HG02973 (cell line): ENCODE data around the gene LCLAT1.
"Not testable (repeated sequence)": the region's sequence is repeated elsewhere in the genome, so short reads cannot be mapped to it uniquely, and the experiment has no call there.

ENCODE experiments used
- ATAC-seq: cut with Tn5 transposase; IDR thresholded peaks from one replicate; pipeline ENCODE4 v1.9.1; 2021; ENCODE audit warnings: moderate library complexity; ENCODE audit not compliant: unreplicated experiment

LCLAT1 gene

DNA sequence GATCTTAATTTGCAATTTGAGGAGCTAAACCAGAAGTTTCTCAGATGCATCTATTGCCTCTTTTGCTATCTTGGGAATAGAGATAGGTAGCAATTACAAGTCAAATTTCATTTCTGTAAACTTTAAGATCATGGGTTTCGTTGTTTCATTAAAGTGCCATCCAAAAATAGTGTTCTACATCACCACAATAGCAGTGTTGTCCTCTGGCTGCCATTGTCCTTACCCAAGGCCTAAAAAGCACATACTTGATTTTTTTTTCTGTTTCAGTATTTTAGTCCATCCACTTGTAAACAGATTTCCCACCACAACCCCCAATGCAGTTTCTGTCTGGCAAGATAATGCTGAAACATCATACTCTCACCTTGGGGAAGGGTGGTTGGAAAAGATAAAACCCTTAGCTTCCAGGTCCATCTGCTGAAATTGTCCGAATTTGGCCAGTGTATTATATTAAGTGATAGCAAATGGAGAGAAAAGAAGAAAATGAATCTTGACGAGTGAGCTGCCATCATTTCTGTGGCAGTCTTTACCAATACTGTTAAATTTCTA, 136.2 kb downstream of the LCLAT1 start:
- ATAC-seq, result no peak

DNA sequence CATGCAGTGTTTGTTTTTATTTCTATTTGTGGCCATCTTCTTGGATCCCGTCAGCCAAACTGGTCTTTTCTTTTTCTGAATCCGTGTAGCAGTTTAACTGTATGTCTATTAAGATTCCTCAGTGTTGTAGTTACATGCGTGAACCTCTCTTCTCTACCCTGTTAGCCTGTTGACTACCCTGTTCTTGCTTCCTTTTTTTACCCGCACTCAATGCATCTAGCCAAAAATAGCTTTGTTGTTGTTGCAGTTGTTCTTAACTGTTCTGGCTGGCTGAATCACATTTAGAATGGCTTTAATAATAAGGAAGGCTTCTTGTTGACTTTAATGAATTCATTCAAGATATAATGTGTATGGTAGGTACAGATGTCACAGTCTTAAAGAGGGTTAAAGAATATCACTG, 137.1 kb downstream of the LCLAT1 start:
- ATAC-seq, result peak; percentile 70

DNA sequence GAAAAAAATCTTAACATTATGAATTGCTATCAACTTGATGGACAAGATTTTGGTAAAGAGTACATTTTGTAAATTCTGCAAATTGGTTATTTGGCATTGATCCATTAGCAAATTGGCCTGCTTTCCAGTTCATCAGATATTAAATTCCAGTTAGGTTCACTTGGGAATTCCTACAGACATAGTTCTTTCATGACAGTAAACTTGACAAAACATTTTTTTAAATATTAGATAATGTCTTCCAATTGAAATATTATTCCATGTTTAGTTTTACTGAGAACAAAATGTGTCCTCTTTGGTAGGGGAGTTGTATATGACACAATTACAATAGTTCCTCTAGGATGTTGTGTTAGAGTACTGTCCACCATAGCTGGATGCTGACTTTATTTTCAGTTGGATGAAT, 141.9 kb downstream of the LCLAT1 start:
- ATAC-seq, result no peak

DNA sequence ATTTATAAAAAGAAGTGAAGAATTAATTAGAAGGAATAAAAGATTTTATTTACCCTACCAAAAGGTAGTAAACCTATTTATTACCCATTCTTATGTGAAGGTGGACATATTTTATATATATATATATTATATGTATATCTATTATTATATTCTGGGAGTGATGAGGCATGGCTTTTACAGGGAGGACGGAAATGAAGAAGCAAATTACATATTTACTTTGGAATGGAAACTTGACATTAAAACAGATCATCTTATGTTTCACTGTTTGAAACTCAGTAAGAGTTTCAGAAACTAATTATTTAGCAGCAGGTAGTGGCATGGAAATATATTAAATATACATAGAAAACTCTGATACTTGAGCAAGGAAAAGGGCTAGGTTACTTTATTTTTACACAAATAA, 143.4 kb downstream of the LCLAT1 start:
- ATAC-seq, result no peak

DNA sequence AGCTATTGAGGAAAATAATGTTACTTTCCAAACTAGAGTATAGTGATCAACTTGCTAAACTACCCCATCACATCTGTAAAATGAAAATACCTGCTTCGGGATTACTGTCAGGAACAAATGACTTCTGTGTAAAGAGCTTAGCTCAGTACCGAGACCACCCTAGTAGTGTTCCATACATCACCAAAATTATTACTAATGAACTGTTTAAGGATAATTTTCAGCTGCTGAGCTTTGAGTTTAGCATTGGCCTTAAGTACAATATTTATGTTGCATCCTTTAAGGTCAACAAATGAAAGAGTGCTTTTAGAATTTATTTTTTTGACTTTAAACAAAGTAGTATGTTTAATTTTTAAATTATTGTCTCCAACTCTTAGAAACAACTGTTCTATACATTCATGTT, 144.1 kb downstream of the LCLAT1 start:
- no peak for ATAC-seq

DNA sequence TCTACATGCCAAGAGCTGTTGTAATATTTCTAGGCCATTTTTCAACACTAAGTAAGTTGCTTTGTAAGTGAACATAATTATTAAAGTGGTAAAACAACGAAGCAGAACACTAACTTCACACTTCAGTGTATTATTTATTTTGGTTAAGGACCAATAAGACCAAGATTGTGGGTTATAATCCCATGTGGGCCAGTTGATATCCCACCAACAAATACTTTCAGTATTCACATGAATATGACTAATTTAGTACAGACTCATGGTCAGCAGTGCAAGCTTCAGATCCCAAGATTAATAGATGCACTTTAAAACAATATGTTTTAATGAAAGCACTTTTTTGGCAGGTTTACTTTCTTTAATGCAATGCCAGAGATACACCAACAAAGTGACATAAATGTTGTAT, 154.3 kb downstream of the LCLAT1 start:
- no peak for ATAC-seq

DNA sequence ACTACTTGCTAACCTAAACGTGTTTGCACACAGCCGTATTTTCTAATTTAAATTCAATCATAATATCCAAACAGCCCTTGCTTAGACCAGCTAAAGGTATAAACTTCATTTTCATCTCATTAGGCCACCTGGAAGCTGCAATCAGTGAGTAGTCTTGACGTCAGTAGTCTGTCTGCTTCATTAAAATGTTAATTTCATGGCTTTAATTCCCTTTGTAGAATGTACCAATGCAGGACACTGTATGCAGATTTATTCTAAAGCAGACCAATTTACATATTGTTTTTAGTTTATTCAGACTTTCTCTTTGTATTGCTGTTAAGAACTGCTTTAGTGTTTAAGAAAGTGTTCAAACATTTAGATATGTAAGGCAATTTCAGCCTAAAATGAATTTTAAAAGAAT, 158.2 kb downstream of the LCLAT1 start:
- no peak for ATAC-seq

DNA sequence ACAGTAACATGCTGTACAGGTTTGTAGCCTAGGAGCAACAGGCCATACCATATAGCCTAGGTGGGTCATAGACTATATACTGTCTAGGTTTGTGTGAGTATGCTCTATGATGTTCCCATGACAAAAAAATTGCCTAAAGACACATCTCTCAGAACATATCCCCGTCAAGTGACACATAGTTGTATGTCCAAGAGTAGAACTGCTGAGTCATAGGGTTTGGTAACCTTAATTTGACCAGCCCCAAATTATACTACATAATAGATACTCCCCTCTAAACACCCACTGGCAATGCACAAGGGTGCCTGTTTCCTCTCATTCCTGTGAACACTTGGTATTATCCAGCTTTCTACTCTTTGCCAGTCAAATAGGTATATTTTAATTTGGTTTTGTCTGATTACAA, 161.6 kb downstream of the LCLAT1 start:
- ATAC-seq, result no peak

DNA sequence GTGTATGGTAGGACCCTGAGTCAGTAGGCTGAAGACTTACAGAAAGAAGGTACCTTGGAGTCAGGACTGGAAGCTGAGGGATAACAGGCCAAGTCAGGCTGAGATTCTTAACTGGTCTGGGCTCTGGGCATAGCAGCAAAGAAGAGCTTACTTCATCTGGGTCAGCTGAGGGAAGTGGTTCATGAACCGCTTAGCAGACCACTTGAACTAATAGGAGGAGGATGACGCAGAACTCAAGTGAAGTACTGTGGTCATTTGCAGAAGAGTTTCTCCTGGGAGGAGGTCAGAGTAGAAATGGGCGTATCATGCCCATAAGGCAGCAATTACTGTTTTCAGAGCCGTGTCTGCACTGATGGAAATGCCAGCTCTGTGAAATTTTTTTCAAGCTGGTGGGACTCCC, 164.5 kb downstream of the LCLAT1 start:
- no peak for ATAC-seq

DNA sequence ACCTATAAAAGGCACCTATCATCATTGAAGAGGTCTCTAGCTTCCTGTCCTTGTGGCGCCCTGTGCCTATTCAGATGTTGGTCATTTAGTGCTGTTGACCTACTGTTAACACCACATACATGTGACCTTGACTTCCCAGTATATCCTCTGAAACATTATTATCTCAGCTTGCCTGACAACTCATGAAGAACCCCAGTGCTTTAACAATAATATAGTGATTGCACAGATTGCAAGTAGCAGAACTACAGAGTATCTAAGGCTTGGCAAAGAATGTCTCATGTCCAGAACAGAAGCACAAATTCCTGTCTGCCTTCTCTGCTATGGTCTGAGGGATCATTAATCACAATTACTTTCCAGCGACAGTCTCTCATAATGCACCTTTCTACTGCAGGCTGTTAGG, 165.3 kb downstream of the LCLAT1 start:
- ATAC-seq, result no peak

DNA sequence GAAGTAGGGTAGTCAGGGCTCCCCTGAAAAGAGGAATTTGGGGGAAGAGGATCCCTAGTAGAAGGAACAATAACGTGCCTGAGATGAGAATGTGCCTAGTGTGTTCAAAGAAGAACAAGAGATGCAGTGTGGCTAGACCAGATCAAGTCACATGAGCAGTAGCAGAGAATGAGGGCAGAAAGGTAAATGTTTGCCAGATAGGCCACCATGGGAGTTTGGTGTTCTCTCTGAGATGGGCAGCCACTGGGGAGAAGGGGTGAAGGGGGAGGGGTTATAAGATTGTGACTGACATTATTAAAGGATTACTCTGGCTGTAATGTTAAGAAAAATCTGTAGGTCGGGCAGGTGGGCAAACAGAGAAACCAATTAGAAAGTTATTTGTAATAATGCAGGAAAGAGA, 166.0 kb downstream of the LCLAT1 start:
- no peak for ATAC-seq

DNA sequence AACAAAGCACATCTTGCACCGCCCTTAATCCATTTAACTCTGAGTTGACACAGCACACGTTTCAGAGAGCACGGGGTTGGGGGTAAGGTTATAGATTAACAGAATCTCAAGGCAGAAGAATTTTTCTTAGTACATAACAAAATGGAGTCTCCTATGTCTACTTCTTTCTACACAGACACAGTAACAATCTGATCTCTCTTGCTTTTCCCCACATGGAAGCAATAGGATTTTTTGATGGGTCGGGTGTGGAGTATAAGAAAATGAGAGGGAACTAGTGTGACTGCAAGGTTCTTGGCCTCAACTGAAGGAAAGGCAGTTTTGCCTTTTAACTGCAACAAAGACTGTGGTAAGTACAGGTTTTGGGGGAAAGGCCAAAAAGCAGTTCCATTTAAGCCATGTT, 167.2 kb downstream of the LCLAT1 start:
- ATAC-seq, result not testable (repeated sequence)

DNA sequence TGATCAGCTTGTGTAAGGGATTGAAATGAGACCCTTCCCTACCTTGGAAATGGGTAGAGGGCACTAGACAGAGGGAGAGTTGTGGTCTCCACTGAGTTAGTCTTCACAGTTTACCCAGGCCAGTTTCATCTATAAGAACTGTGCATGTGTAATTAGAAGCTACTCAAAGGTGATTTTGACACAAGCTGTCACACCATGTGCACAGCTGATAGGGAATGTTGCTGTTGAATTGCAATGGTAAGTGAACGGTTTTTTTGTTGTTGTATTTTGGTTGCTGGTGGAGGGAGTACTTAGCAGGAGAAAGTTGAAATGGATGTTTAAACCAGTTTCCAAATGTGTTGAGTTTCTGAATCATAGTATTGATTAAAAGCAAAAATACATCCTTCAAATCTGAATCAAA, 168.9 kb downstream of the LCLAT1 start:
- ATAC-seq, result no peak

DNA sequence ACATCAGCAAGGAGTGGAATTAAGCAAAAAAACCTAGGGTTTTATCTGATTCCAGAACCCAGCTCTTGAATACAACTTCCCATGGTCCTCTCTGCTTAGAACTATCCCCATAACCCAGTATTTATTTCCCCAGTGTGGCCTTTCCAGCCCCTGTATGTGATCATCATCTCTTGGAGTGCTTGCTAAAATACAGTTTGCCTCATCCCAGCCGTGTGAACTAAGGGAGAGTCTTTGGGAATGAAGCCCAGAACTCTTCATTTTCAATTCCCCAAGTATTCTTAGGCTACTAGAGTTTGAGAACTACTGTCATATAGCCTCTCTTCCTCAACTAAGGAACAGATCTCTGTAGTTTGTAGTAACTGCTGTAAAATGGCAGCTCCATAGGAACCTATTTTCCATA, 173.1 kb downstream of the LCLAT1 start:
- ATAC-seq, result no peak

DNA sequence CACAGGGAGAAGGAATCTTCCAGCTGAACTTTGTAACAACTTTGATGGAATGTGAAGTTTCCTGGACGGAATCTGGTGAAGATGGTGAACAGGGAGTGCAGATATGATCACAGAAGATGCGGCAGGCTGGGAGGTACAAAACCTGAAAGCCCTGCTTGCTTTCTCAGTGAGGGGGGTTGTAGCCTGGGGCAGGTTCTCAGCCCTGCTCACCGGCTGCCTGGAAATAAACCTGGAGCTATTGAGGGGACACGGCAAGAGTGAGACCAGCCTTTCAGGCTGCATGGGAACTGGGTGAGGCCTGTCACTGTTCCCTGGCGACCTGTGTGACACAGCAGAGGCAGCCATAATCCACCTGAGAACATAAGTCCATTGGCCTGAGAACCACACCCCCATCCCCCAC, 174.8 kb downstream of the LCLAT1 start:
- ATAC-seq, result no peak

DNA sequence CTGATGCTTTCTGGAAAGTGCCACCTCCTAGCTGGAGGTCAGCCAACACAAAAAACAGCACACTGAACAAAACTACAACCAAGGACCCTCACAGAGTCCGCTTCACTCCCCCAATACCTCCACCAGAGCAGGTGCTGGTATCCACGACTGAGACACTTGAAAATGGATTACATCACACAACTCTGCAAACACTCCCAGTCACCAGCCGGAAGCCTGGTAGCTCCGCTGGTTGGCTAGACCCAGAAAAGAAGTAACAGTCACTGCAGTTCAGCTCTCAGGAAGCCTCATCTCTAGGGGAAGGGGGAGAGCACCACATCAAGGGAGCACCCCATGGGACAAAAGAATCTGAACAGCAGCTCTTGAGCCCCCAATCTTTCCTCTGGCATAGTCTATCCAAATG, 175.4 kb downstream of the LCLAT1 start:
- ATAC-seq, result no peak

DNA sequence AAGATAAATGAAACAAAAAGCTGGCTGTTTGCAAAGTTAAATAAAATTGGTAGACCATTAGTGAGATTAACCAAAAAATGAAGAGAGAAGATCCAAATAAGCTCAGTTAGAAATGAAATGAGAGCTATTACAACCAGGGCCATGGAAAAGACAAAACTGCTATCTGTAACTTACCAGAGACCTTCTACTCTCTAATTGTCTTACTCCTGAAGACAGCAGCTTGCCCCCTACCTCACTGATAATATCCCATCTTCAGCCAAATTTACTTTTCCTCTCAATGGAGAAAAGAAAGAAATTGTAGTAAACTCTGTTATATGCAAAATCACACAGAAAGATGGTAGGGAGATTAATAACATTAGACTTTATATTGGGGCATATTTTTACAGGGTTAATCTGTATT, 178.2 kb downstream of the LCLAT1 start:
- ATAC-seq, result no peak

DNA sequence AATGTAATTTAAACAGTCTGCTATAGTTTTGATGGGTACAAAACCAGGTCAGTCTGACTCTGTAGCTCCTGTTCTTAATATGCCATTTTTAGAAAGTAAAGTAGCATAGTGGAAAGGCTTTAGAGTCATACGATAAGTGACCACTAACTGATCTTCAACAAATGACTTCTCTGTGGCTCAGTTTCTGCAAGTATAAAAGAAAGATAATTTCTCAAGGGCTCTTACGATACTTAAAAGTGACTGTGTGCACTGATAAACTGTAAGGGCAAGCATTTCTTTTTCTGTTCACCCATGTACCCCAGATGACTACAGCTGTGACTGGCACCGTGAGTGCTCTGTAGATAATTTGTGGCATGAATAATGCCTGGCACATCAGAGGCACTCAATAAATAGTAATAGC, 178.7 kb downstream of the LCLAT1 start:
- no peak for ATAC-seq

DNA sequence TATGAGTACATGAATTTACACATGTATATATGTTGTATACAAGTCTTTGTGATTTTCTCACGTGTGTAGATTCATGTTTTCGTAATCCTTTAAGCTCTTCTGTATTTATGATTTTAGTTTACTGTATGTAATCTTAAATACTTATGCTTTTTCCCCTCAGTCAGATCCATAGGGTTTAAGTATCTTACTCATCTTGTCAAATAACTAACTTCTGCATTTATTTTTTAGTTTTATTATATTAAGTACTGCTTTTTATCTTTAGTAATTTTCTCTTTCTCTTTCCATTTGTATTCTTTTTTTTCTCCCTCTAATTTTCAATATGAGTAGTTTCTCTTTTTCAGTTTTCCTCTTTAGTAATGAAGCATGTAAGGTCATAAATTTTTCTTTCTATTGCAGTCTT, 179.4 kb downstream of the LCLAT1 start:
- ATAC-seq, result no peak

DNA sequence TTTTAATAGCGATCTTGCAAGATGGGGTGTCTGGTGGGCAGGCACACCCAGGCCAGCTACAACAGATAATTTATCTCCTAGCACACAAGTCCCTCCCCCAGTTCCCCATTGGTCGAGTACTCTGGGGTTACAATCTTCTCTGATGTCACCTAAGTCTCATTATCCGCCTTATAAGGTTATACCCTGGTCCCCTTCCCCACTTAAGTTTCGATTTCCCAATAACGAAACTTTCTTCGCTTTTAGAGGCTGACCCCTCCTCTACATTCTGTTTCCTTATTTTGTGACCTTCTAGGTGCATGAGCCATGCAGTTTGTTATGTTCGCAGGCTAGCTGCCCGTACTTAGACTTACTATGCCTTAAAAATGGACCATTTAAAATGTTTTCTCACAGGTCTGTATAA, 180.1 kb downstream of the LCLAT1 start:
- no peak for ATAC-seq

DNA sequence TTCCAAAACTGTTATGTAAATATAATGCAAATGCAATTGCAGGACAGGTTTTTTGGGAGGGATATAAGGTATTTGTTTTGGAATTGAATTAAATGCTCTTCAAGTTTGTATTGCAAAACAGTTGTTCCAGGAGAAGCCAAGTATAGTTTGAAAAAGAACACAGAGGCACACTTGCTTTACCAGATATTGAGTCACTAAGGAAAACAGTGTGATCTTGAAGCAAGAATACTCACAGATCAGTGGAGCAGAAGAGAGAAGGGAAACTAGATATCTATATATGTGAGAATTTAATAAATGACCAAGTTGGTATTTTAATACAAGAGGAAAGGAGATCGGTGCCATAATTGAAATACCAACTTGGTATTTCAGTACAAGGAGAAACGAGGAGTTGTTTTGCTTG, 181.3 kb downstream of the LCLAT1 start:
- ATAC-seq, result no peak

DNA sequence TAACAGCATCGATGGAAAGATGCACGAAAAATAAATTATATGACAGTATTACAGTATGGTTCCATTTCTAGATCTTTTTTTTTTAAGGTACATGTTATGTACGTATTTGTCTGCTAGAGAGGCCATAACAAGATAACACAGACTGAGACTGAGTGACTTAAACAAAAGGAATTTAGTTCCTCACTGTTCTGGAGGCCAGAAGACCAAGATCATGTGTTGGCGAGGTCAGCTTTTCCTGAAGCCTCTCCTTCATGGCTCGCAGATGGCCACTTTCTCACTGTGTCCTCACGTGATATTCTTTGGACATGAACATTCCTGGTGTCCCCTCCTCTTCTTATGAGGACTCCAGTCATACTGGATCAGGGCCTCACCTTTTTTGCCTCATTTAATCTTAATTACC, 182.8 kb downstream of the LCLAT1 start:
- ATAC-seq, result no peak

DNA sequence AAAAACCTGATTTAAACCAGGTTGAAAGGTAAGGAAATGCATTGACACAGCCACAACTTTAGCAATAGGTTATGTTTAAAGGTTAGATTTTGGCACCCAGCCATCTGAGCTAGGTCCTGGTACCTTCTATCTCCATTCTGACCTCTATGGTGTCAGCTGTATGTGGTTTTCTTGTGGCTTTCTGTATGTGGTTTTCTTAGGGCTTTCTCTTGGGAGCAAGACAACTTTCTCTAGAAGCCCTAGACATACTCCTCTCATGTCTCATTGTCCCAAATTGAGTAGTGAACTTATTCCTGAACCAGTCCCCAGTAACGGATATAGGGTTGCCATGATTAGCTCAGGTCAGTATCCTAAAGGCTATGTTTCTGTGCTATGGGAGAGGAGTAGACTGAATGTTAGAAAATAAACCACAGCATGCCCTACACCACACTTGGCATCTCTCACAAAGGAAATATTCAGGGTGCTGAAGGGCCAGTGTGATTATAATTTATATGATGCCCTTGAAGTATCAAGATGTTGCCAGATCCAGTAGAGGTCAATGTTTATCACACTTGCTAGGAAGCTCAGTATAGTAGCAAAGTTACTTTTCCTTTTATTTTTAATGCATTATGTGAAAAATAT, 184.1 kb downstream of the LCLAT1 start:
- peak; percentile 71 for ATAC-seq
